GM12801 (cell line): ENCODE results near the gene MPZL1.

Experiments used
- TF ChIP-seq, protein P1 (sequence below): IDR thresholded peaks from one replicate; pipeline ENCODE4 v1.5.1; 2011; ENCODE audit warnings: control low read depth; ENCODE audit not compliant: insufficient read length; ENCODE audit errors: extremely low read depth

MPZL1 gene

GRCh38 chr1:167737169-167737568 is 15.4 kb downstream of the MPZL1 start:
- TF ChIP-seq, protein P1, sequence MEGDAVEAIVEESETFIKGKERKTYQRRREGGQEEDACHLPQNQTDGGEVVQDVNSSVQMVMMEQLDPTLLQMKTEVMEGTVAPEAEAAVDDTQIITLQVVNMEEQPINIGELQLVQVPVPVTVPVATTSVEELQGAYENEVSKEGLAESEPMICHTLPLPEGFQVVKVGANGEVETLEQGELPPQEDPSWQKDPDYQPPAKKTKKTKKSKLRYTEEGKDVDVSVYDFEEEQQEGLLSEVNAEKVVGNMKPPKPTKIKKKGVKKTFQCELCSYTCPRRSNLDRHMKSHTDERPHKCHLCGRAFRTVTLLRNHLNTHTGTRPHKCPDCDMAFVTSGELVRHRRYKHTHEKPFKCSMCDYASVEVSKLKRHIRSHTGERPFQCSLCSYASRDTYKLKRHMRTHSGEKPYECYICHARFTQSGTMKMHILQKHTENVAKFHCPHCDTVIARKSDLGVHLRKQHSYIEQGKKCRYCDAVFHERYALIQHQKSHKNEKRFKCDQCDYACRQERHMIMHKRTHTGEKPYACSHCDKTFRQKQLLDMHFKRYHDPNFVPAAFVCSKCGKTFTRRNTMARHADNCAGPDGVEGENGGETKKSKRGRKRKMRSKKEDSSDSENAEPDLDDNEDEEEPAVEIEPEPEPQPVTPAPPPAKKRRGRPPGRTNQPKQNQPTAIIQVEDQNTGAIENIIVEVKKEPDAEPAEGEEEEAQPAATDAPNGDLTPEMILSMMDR: no peak

GRCh38 chr1:167738158-167738557 is 16.4 kb downstream of the MPZL1 start:
- TF ChIP-seq, protein P1: no peak

DNA sequence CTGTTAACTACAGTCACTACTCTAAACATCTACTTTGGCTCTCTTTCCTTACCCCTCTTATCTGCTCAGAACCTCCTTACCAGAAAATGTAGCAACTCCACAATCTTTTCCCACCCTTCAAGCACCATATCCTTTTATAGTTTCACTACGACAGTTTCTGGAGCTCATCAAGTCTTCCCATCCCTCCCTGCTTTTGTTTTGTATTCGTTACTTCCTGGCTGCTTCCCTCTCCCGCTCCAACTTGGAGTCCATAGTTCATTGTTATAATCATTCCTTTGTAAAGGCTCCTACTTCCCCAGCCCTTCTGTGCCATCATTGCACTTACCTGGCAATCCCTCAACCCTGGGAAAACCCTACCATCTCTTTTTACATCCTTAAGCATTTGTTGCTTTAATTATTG is 18.0 kb downstream of the MPZL1 start:
- TF ChIP-seq, protein P1: no peak

DNA sequence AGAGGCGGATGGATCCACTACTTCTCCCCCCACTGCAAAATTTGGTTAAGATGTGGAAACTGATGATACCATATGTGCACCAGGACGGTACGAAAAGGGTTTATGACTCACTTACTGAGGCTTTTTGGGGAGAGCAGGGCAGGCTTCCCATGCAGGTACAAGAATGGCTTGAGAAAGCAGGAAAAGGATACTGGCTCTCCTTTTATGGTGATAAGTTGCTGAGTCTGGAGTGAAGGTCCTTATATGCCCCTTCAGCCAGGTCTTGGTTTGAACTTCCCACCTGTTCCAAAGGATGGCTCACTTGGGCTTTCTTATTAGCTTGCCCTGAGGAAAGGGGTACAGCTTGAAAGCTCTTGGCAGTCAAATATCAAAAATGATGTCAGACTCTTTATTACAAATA is 23.1 kb downstream of the MPZL1 start:
- TF ChIP-seq, protein P1: no peak

GRCh38 chr1:167746013-167746672 is 24.4 kb downstream of the MPZL1 start:
- TF ChIP-seq, protein P1: no peak

DNA sequence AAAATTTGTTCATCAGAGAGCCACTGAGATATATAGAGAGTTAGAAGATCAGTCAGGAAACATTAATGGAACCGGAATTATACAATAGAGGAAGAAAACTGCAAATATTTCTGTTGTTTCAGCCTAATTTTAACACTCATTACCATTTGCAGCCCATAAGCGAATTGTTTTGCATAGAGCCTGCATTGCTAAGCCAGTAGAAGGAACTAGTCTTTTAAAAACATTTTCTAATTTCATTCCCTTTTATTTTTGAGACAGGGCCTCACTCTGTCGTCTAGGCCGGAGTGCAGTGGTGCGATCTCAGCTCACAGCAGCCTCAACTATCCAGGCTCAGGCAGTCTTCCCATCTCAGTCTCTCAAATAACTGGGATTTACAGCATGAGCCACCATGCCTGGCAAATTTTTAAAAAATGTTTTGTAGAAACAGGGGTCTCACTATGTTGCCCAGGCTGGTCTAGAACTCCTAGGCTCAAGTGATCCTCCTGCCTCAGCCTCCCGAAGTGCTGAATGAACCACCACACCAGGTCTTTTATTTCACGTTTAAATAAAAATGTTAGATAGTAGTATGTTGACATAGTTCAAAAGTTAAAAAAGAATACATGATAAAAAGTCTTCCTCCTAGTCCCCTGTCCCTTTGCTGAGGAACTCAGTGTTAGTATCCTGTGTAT is 25.3 kb downstream of the MPZL1 start:
- TF ChIP-seq, protein P1: no peak

DNA sequence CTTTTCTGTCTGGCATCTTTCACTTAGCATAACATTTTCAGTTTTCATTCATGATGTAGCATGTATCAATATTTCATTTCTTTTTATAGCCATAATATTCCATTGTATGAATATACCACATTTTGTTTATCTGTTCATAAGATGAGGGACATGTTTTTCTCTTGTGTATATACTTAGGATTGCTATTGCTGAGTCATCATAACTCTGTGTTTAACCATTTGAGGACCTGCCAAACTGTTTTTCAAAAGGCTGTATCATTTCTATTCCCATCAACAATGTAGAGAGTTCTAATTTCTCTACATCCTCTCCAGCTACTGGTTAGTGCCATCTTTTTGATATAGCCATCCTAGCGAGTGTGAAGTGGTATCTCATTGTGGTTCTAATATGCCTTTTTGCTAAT is 26.2 kb downstream of the MPZL1 start:
- TF ChIP-seq, protein P1: no peak
